H4 (cell line): ENCODE measurements around the gene F8. TPM values are rescaled to one million over a fixed set of nuclear protein-coding genes. Genes with fewer than 3 reads are reported as not detected.
"Not testable (repeated sequence)": the region's sequence is repeated elsewhere in the genome, so short reads cannot be mapped to it uniquely, and the experiment has no call there.

Experiments used
- DNase-seq: peaks from one replicate; pipeline ENCODE4 v3.0.0-alpha.2; 2015; ENCODE audit warnings: low spot score
- total RNA-seq: library from RNA; depleted of rRNA; stranded (reverse); fragments of >200 nt; shearing (Covaris generic); gene quantifications from 2 replicates; pipeline ENCODE4 v1.2.3, GENCODE V29; 2014

Gene F8
- total RNA-seq, 1 experiment from 2014 or later: 2.5 TPM

- no peak for DNase-seq
Measured at GRCh38 chrX:154986826-154987575, 35.5 kb downstream of the F8 start.

DNA sequence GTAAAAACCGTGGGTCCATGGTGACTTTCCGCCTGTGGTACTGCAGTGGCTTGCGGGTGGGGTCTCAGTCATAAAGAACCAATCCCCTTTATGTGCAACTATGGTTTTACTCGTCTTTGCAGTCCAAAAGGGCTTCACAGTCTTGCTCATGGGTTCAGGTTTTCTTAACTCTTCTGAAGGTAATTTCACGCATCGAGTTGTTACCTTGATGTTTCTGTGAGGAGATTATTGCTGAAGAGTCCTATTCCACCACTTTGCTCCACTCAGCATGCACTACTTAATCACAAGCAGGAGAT, 41.5 kb downstream of the F8 start:
- DNase-seq: no peak

DNA sequence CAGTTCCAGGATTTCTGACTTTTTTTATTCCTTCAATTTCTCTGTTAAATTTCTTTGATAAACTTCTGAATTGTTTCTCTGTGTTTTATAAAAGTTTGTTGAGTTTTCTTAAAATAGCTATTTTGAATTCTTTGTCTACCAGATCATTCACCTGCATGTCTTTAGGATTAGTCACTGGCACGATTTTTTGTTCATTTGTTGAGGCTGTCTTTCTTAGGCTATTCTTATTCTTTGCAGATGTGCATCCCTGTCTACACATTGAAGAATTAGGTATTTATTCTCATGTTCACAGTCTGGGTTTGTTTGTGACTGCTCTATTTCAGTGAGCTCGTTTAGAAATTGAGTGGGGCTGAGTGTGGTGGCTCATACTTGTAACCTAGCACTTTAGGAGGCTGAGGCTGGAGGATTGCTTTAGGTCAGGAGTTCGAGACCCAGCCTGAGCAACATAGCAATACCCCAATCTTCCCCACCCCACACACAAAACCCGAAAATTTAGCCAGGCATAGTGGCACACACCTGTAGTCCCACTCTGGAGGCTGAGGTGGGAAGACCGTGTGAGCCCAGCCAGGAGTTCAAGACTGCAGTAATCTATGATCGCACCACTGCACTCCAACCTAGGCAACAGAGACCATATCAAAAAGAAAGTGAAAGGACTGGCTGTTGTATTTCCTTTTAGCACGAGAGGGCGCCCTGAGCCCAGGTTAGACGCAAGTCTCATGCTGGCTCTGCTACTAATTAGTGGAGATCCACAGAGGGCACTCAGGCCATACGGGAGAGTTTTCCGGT, 42.0 kb downstream of the F8 start:
- peak; percentile 65 for DNase-seq

DNA sequence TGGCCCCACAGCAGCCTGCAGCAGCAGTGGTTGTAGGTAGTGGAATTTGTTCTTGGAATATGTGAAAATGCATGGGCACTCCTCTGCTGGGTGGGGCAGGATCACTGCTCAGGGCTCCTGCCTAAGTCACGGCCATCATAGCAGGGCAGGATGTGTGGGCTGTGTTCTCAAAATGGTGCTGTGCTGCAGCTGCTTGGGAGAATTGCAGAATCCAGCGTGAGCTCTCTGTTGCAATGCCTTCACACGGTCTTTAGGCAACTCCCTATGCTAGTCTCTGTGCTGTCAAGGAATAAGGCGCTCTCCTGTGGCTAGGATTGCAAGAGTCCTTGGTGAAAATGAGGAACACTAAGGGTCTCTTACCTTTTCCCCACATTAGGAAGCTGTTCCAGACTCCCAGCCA, 42.9 kb downstream of the F8 start:
- no peak for DNase-seq

DNA sequence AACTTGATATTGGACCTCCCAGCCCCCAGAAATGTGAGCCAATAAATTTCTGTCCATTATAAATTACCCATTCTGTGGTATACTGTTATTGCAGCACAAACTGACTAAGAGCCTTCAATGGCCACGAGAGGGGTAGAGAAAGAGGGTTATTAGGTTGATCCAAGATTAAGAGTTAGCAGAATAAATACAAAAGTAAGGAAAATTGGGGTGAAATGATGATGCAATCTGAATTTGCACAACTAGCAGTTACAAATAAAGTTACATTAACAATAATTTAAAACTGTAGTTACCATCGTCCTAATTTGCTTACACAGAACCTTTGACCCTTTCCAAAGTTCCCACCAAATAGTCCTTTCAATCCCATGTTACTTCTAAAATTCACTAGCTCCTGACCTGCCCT, 54.2 kb downstream of the F8 start:
- no peak for DNase-seq

DNA sequence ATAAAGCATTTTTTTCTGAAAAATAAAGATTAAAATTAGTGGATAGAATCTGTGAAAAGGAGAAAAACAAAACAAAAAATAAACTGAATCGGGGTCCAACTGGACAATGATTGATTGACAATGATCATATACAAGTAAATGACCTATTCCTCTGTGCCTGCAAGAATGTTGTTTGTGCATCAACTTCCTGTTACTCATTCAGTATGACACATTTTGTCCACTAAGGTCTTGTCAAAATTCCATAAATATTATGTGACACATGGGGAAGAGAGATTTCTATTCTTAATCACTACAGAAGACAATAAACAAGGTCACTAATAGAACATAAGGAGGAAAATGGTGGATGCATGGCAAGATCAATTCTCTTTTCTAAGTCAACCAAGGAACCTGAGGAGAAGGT, 54.9 kb downstream of the F8 start:
- no peak for DNase-seq

- DNase-seq: no peak
Measured at GRCh38 chrX:154961947-154962346, 60.6 kb downstream of the F8 start.

DNA sequence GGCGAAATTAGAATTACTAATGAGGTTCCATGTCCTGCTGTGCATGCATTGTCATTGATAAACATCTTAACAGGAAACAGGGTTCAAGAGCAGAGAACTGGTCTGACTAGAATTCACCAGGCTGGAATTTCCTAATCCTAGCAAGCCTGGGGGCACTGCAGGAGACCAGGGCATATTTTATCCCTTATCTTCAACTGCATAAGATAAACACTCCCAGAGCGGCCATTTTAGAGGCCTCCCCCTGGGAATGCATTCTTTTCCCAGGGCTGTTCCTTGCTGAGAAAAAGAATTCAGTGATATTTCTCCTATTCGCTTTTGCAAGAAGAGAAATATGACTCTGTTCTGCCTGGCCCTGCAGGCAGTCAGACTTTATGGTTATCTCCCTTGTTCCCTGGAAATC, 66.7 kb downstream of the F8 start:
- DNase-seq: not testable (repeated sequence)

DNA sequence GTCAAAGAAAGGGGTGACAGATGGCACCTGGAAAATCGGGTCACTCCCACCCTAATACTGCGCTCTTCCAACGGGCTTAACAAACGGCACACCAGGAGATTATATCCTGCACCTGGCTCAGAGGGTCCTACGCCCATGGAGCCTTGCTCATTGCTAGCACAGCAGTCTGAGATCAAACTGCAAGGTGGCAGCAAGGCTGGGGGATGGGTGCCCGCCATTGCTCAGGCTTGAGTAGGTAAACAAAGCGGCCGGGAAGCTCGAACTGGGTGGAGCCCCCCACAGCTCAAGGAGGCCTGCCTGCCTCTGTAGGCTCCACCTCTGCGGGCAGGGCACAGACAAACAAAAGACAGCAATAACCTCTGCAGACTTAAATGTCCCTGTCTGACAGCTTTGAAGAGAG, 83.3 kb downstream of the F8 start:
- not testable (repeated sequence) for DNase-seq

DNA sequence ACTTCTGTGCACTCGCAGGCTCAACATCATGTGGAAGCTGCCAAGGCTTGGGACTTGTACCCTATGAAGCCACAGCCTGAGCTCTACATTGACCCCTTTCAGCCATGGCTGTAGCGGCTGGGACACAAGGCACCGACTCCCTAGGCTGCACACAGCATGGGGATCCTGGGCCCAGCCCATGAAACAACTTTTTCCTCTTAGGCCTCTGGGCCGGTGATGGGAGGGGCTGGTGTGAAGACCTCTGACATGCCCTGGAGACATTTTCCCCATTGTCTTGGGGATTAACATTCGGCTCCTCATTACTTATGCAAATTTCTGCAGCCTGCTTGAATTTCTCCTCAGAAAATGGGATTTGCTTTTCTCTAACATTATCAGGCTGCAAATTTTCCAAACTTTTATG, 97.8 kb downstream of the F8 start:
- not testable (repeated sequence) for DNase-seq

- peak; percentile 73 for DNase-seq
Measured at GRCh38 chrX:154918060-154918483, 104.5 kb downstream of the F8 start.

DNA sequence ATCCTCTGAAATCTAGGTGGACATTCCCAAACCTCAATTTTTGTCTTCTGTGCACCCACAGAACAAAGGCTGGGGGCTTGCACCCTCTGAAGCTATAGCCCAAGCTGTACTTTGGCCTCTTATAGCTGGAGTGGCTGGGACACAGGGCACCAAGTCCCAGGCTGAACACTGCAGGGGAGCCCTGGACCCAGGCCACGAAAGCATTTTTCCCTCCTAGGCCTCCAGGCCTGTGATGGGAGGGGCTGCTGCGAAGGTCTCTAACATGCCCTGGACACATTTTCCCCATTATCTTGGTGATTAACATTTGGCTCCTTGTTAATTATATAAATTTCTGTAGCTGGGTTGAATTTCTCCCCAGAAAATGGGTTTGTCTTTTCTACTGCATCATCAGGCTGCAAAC, 108.5 kb downstream of the F8 start:
- no peak for DNase-seq

DNA sequence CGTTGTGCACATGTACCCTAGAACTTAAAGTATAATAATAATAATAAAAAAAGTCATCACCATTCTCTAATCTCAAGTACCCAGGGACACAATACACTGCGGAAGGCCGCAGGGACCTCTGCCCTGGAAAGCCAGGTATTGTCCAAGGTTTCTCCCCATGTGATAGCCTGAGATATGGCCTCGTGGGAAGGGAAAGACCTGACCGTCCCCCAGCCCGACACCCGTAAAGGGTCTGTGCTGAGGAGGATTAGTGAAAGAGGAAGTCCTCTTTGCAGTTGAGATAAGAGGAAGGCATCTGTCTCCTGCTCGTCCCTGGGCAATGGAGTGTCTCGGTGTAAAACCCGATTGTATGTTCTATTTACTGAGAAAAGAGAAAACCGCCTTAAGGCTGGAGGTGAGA, 112.0 kb downstream of the F8 start:
- not testable (repeated sequence) for DNase-seq

- not testable (repeated sequence) for DNase-seq
Measured at GRCh38 chrX:154910048-154910447, 112.5 kb downstream of the F8 start.

DNA sequence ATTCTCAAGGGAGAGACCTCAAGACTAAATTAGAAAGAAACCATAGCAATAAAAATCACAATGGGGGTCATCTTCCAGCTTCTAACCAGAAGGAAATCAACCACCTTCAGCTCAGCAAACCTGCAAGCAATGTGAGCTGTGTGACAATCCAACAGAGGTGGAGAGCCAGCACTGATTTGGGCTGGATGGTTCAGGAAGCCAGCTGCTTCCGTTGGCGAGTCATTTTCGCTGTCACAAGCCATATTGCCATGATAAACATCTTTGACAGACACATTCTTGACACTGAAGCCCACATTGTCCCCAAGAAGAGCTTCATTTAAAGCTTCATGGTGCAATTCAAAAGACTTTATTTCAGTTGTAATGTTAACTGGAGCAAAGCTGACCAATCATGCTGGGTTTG, 113.7 kb downstream of the F8 start:
- no peak for DNase-seq

DNA sequence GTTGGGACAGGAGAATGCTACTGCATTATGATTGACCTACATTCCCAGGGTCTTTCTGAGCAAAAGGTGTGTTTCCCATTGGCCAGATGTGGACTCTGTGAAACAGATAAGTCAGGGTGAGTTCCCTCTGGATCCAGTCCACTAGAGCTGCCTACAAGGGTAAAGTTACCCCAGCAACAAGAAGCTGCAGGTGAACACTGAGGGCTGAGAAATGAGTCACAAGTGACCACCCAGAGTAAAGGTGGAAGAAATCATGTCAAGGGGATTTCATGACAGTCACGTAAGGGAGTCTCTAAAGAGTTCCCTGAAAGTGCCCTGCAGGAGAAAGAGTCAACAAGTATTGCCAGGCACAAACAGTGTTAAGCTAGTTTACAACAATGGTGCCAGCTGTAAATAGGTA, 120.1 kb downstream of the F8 start:
- no peak for DNase-seq

GRCh38 chrX:154900323-154900722, 122.2 kb downstream of the F8 start:
- no peak for DNase-seq

- no peak for DNase-seq
Measured at GRCh38 chrX:154892296-154892695, 130.2 kb downstream of the F8 start.

GRCh38 chrX:154890990-154891639, 131.4 kb downstream of the F8 start:
- no peak for DNase-seq

DNA sequence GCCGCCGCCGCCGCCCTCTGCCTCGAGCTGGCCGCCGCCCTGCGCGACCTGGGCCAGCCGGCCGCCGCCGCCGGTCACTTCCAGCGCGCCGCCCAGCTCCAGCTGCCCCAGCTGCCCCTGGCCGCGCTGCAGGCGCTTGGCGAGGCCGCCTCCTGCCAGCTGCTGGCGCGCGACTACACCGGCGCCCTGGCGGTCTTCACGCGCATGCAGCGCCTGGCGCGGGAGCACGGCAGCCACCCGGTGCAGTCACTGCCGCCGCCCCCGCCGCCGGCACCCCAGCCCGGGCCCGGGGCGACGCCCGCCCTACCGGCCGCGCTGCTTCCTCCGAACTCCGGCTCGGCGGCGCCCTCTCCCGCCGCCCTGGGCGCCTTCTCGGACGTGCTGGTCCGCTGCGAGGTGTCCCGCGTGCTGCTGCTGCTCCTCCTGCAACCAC, 135.7 kb downstream of the F8 start:
- not testable (repeated sequence) for DNase-seq

DNA sequence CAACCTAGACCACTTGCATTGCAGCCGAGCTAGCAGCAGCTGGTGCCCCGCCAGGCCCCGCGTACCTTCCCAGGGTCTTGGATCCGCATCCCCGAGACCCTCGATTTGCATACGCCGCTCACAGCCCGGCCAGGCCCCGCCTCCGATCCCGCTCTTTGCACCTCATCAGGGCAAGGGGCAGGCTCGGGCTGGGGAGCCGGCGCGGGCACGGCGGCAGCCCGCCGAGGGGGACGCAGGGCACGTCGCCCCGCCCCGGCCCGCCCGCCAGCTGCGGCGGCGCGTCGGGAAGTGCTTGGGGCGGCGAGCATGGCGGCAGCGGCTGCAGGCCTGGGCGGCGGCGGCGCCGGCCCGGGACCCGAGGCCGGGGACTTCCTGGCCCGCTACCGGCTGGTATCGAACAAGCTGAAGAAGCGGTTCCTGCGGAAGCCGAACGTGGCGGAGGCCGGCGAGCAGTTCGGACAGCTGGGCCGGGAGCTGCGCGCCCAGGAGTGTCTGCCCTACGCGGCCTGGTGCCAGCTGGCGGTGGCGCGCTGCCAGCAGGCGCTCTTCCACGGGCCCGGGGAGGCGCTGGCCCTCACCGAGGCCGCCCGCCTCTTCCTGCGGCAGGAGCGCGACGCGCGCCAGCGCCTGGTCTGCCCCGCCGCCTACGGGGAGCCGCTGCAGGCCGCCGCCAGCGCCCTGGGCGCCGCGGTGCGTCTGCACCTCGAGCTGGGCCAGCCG, 136.3 kb downstream of the F8 start, which contains the start of gene F8A1:
F8A1 (plus strand) TSS at position 287 of the 720 bp plus-strand sequence; CDS start at position 307, 20 bp downstream.
- not testable (repeated sequence) for DNase-seq

DNA sequence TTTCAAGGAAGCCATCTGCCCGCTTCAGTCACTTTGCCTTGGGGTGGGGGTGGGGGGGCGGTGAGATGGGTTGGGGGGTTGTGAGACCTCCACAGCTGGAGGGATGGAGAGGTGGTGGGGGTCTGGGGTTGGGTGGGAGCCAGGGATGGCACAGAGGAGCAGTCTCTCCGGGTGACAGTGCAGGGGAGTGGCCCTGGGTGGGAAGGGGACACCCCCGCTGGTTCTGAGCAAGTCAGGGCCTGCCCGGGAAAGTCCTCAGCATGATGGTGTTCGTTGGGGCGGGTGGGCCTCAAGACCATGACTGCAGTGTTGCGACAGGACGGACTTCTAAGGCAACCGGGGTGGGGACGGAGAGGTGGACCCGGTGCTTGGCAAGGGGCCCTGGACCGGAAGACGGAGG, 137.0 kb downstream of the F8 start:
- DNase-seq: not testable (repeated sequence)
